Measurements from ENCODE around the gene MARCHF6.
"Not testable (repeated sequence)": the region's sequence is repeated elsewhere in the genome, so short reads cannot be mapped to it uniquely, and the experiment has no call there.

Gene MARCHF6

GRCh38 chr5:10351919-10352318, 1.6 kb upstream of the MARCHF6 start:
- DNase-seq (ENCODE audit: low spot score): no peak

- DNase-seq (ENCODE audit: low spot score): peak; percentile 39
These were observed 860 bp upstream of the MARCHF6 start for GRCh38 chr5:10352430-10353240.

- no peak for DNase-seq (ENCODE audit: low spot score)
These were observed 765 bp downstream of the MARCHF6 start for GRCh38 chr5:10354048-10354872.

- DNase-seq (ENCODE audit: low spot score): no peak
These were observed 1.8 kb downstream of the MARCHF6 start for GRCh38 chr5:10355071-10355889.

GRCh38 chr5:10358999-10359398, 5.5 kb downstream of the MARCHF6 start:
- DNase-seq (ENCODE audit: low spot score): no peak

GRCh38 chr5:10360686-10361085, 7.2 kb downstream of the MARCHF6 start:
- no peak for DNase-seq (ENCODE audit: low spot score)

- no peak for DNase-seq (ENCODE audit: low spot score)
These were observed 10.2 kb downstream of the MARCHF6 start for GRCh38 chr5:10363519-10364185.

- DNase-seq (ENCODE audit: low spot score): no peak
These were observed 10.7 kb downstream of the MARCHF6 start for GRCh38 chr5:10364186-10364689.

GRCh38 chr5:10365782-10366181, 12.3 kb downstream of the MARCHF6 start:
- DNase-seq (ENCODE audit: low spot score): no peak

GRCh38 chr5:10366310-10367272, 13.1 kb downstream of the MARCHF6 start:
- no peak for DNase-seq (ENCODE audit: low spot score)

- DNase-seq (ENCODE audit: low spot score): no peak
These were observed 14.1 kb downstream of the MARCHF6 start for GRCh38 chr5:10367579-10367978.

GRCh38 chr5:10370931-10371330, 17.4 kb downstream of the MARCHF6 start:
- no peak for DNase-seq (ENCODE audit: low spot score)

- not testable (repeated sequence) for DNase-seq (ENCODE audit: low spot score)
These were observed 17.9 kb downstream of the MARCHF6 start for GRCh38 chr5:10371369-10371768.

- DNase-seq (ENCODE audit: low spot score): no peak
These were observed 19.5 kb downstream of the MARCHF6 start for GRCh38 chr5:10372726-10373709.

- peak; percentile 72 for DNase-seq (ENCODE audit: low spot score)
These were observed 20.8 kb downstream of the MARCHF6 start for GRCh38 chr5:10374046-10375022.

GRCh38 chr5:10375146-10375545, 21.7 kb downstream of the MARCHF6 start:
- DNase-seq (ENCODE audit: low spot score): not testable (repeated sequence)

- no peak for DNase-seq (ENCODE audit: low spot score)
These were observed 23.0 kb downstream of the MARCHF6 start for GRCh38 chr5:10376544-10376943.

- no peak for DNase-seq (ENCODE audit: low spot score)
These were observed 23.6 kb downstream of the MARCHF6 start for GRCh38 chr5:10377081-10377480.

All from D341Med (cell line).